ENCODE measurements around the gene JOSD1. TPM values are rescaled to one million over a fixed set of nuclear protein-coding genes. Genes with fewer than 3 reads are reported as not detected.

JOSD1 gene
- total and polyA plus RNA-seq, 2 donors (not counting 3 experiments of a cell fraction or from before 2014, with no cell fraction given): 61.7 to 73.1 TPM

GRCh38 chr22:38705235-38706100, 4.7 kb upstream of the JOSD1 start, which contains the start of gene GTPBP1:
Gene GTPBP1 (plus strand): TSS chr22:38705944. CDS start chr22:38705956, 12 bp downstream.
- Histone ChIP-seq H4K20me1 (replicated peaks; ENCODE audit: control insufficient read depth, extremely low read depth, insufficient read depth, low read length) (peaks cover 7% of the 10 kb centered on the region), H3K27ac (ENCODE audit: insufficient read depth, low read depth, low read length) (peak within 1 kb of the TSS; percentile 67), H3K4me3 (replicated peaks in 1 of 3; ENCODE audit: insufficient read depth in 1 of 3, low read depth in 1 of 3, low read length in 3 of 3) (peak within 1 kb of the TSS; percentile 84 to 95 (median 89)), H3K27me3 (ENCODE audit: control insufficient read depth in 2 of 2, insufficient read depth in 2 of 2, low read length in 2 of 2) (no peaks in the 10 kb centered on the region), H3K79me2 (ENCODE audit: control insufficient read depth, insufficient read depth, low read length) (peaks cover 44% of the 10 kb centered on the region), H3K36me3 (ENCODE audit: control insufficient read depth in 2 of 2, extremely low read depth in 1 of 2, insufficient read depth in 2 of 2, low read length in 2 of 2) (no peaks in the 10 kb centered on the region), H3K4me2 (ENCODE audit: insufficient read depth, low read length) (peak within 1 kb of the TSS; percentile 97), H2AFZ (ENCODE audit: low read depth, low read length) (peak within 1 kb of the TSS; percentile 40), H3K9me1 (replicated peaks; ENCODE audit: control insufficient read depth, extremely low read depth, insufficient read depth, low read length) (no peaks in the 10 kb centered on the region), H3K4me1 (ENCODE audit: control insufficient read depth, extremely low read depth, insufficient read depth, low read length) (peaks cover 33% of the 10 kb centered on the region), H3K9me3 (replicated peaks; ENCODE audit: control insufficient read depth, insufficient read depth, low read length) (no peaks in the 10 kb centered on the region), H3K9ac (replicated peaks; ENCODE audit: extremely low read depth, insufficient read depth, low read length) (peak within 1 kb of the TSS; percentile 83)
- intact Hi-C loops (cut with micrococcal nuclease): loop anchor here (2.0 to 10.0 kb wide), 2 partner anchors 51 to 201 kb away; partner anchors contain the start of gene DDX17
- FAIRE-seq (peak; percentile 100), DNase-seq (ENCODE audit: low read depth, low spot score) (peak; percentile 100)
- BruUV-seq (replicated peaks): no TSS peak
- CTCF ChIA-PET: interaction anchor here (1.0 to 3.3 kb wide), 7 partner anchors 8 to 653 kb away, joined by 3 to 19 read pairs (median 6); partner anchors contain the start of gene TOMM22
- dilution Hi-C loops (cut with MboI; ENCODE audit: extremely low pct_ligation_motif_present, low sequenced_read_pairs): no loop called here
- TF ChIP-seq POLR2A (IDR thresholded peaks at IDR 0.05; ENCODE audit: low read depth, low read length) (peak; percentile 85), POLR2AphosphoS5 (IDR thresholded peaks at IDR 0.05; ENCODE audit: insufficient read depth, low read depth, low read length) (peak; percentile 56), FOS (IDR thresholded peaks at IDR 0.05; ENCODE audit: borderline replicate concordance, insufficient read depth, low read length) (no peak), JUN (IDR thresholded peaks at IDR 0.05; ENCODE audit: borderline replicate concordance, insufficient read depth, insufficient read length, low read depth) (no peak), MYC (IDR thresholded peaks at IDR 0.05; ENCODE audit: low read depth, low read length) (no peak), MAX (IDR thresholded peaks at IDR 0.05; ENCODE audit: insufficient read depth, insufficient read length) (no peak), EZH2 (IDR thresholded peaks at IDR 0.05; ENCODE audit: borderline replicate concordance, low read depth, low read length, severe bottlenecking) (no peak), CTCF (IDR thresholded peaks at IDR 0.05; ENCODE audit: extremely low read depth in 1 of 2, insufficient read depth in 1 of 2, low read depth in 1 of 2, low read length in 2 of 2) (no peak), GATA2 (IDR thresholded peaks at IDR 0.05; ENCODE audit: insufficient read depth, insufficient read length, low read depth, low read length) (no peak)
- POLR2A ChIA-PET: interaction anchor here (0.5 to 1.2 kb wide), 5 partner anchors 9 to 395 kb away, joined by 3 to 4 read pairs (median 3); partner anchors contain the start of genes SUN2 and TOMM22
